ENCODE data around the gene PEAK1. TPM values are rescaled to one million over a fixed set of nuclear protein-coding genes. Genes with fewer than 3 reads are reported as not detected.
A peak's percentile ranks its signal among the peaks of the same experiment; 100 is the strongest.

Gene PEAK1
- total RNA-seq, 1 donor from 2014 or later: 32.3 TPM

DNA sequence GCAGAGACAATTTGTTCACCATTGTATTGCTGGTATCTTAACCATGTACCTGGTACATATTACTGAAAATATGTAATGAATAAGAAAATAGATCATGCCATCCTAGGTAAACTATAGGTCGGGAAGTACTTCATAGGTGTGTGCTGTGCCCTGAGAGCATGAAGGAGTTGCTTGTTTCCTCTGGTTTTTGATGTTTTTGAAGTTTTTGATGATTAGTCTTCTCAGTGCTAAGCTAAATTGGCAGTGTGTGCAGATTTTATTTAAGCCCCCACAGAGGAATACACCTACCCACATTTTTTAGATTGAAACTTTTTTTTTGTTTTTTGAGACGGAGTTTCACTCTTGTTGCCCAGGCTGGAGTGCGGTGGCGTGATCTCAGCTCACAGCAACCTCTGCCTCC, 17.4 kb upstream of the PEAK1 start:
- H3K9me3 Mint-ChIP-seq (ENCODE audit: low read depth): no peaks in the 10 kb centered on the region
- H3K36me3 Mint-ChIP-seq (ENCODE audit: insufficient read depth): no peaks in the 10 kb centered on the region

DNA sequence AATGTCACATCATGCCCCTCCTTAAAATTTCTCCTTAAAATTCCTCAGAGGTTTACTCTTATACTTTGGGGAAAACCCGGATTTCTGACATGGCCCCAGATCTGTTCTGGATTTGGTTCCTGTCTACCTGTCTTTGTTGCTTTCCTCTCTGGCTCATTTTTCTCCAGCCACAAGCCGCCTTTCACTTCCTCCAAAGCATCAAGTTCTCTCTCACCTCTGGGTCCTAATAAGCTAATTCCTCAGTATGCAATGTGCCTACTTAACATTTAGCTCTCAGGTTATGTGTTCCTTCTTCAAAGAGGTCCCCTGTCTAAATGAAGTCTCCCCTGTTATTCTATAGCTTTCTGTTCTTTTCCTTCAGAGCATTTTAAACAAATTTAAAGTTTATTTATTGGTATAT, 16.9 kb upstream of the PEAK1 start:
- Mint-ChIP-seq H3K27me3 (no peaks in the 10 kb centered on the region), H3K4me1 (ENCODE audit: low read depth) (peaks cover 1% of the 10 kb centered on the region), H3K9me3 (ENCODE audit: low read depth) (no peaks in the 10 kb centered on the region), H3K36me3 (ENCODE audit: insufficient read depth) (no peaks in the 10 kb centered on the region), H3K4me3 (ENCODE audit: low read depth) (no peak overlapping the region), H3K27ac (no peak overlapping the region)
- DNase-seq (ENCODE audit: low spot score, unreplicated experiment): no peak
- TF ChIP-seq, protein P1, sequence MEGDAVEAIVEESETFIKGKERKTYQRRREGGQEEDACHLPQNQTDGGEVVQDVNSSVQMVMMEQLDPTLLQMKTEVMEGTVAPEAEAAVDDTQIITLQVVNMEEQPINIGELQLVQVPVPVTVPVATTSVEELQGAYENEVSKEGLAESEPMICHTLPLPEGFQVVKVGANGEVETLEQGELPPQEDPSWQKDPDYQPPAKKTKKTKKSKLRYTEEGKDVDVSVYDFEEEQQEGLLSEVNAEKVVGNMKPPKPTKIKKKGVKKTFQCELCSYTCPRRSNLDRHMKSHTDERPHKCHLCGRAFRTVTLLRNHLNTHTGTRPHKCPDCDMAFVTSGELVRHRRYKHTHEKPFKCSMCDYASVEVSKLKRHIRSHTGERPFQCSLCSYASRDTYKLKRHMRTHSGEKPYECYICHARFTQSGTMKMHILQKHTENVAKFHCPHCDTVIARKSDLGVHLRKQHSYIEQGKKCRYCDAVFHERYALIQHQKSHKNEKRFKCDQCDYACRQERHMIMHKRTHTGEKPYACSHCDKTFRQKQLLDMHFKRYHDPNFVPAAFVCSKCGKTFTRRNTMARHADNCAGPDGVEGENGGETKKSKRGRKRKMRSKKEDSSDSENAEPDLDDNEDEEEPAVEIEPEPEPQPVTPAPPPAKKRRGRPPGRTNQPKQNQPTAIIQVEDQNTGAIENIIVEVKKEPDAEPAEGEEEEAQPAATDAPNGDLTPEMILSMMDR (IDR thresholded peaks at IDR 0.05; ENCODE audit: unreplicated experiment): no peak

More for the DNA sequence above, 17.4 kb upstream of the PEAK1 start:
- Mint-ChIP-seq H3K27me3 (no peaks in the 10 kb centered on the region), H3K4me3 (ENCODE audit: low read depth) (no peak overlapping the region), H3K27ac (peak overlapping the region; percentile 8), H3K4me1 (ENCODE audit: low read depth) (peaks cover 1% of the 10 kb centered on the region)
- DNase-seq (ENCODE audit: low spot score, unreplicated experiment): no peak
- TF ChIP-seq, protein P1 (IDR thresholded peaks at IDR 0.05; ENCODE audit: unreplicated experiment): no peak

DNA sequence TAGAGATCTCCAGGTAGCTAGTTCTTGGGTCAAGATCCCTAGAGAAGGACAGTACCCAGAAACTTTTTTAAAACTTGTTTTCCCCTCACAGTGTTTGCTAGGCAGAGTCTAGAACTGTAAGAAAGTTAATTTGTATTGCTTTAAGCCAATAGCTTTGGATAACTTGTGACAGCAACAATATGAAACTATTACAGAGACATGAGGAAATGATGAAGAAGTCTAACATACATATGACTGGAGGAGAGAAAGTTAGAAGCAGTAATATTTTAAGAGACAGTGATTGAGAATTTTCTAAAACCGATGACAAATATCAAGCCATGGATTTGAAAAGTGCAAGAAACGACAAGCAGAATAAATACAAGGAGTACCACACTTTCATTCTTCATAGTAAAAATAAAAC, 10.7 kb upstream of the PEAK1 start:
- Mint-ChIP-seq H3K27me3 (no peaks in the 10 kb centered on the region), H3K4me3 (ENCODE audit: low read depth) (no peak overlapping the region), H3K27ac (no peak overlapping the region), H3K4me1 (ENCODE audit: low read depth) (peaks cover under 1% of the 10 kb centered on the region), H3K36me3 (ENCODE audit: insufficient read depth) (no peaks in the 10 kb centered on the region), H3K9me3 (ENCODE audit: low read depth) (no peaks in the 10 kb centered on the region)
- TF ChIP-seq, protein P1 (IDR thresholded peaks at IDR 0.05; ENCODE audit: unreplicated experiment): no peak
- DNase-seq (ENCODE audit: low spot score, unreplicated experiment): no peak

DNA sequence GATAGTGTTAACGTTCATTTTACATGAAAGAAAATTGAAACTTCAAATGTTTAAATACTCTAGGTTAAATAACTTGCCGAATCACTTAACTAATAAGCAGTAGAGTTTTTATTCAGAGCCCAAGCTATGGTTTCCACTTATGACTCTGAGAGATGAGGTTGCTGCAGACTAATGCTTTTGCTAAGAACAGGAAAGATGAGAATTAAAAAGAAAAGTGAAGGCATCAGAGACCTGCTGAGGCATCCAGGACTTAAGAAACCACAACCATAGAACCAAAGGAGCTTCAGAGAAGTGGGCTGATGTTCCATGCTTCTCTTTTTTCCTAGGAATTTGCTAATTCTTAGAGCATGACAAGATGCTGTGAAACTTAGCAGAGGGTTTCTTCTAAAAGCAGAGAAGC, 10.3 kb upstream of the PEAK1 start:
- Mint-ChIP-seq H3K9me3 (ENCODE audit: low read depth) (no peaks in the 10 kb centered on the region), H3K4me3 (ENCODE audit: low read depth) (no peak overlapping the region), H3K27me3 (no peaks in the 10 kb centered on the region), H3K4me1 (ENCODE audit: low read depth) (peaks cover 4% of the 10 kb centered on the region), H3K27ac (no peak overlapping the region), H3K36me3 (ENCODE audit: insufficient read depth) (no peaks in the 10 kb centered on the region)
- TF ChIP-seq, protein P1 (IDR thresholded peaks at IDR 0.05; ENCODE audit: unreplicated experiment): no peak
- DNase-seq (ENCODE audit: low spot score, unreplicated experiment): no peak

DNA sequence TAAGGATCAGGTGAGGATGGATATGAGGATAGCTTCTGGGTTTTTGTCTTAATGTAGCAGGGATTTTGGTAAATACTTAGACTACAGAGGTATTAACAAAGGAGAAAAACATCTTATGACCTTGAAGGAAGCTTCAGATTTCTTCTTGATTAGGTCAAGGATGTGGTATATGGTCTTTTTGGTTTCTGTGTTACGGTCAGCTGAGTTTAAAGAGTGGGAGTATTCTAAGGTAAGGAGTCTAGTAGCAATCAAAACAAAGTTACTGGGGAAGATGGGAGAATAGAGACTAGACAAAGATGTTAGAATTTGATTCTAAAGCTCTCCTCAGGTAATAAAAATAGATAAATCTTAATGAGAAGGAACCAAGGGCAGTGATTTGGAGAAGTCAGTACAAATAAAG, 7.0 kb upstream of the PEAK1 start:
- Mint-ChIP-seq H3K4me3 (ENCODE audit: low read depth) (no peak overlapping the region), H3K9me3 (ENCODE audit: low read depth) (no peaks in the 10 kb centered on the region), H3K4me1 (ENCODE audit: low read depth) (peaks cover 17% of the 10 kb centered on the region), H3K27me3 (no peaks in the 10 kb centered on the region), H3K27ac (no peak overlapping the region), H3K36me3 (ENCODE audit: insufficient read depth) (no peaks in the 10 kb centered on the region)
- TF ChIP-seq, protein P1 (IDR thresholded peaks at IDR 0.05; ENCODE audit: unreplicated experiment): no peak
- DNase-seq (ENCODE audit: low spot score, unreplicated experiment): no peak

Measured in progenitor cell of endocrine pancreas (in vitro differentiated cells).